DOHH2 (cell line): ENCODE data around the gene TFR2.

Experiments
- CTCF ChIP-seq: fragments of 200-600 bp; sonication (generic); IDR thresholded peaks from one replicate; pipeline ENCODE4 v1.5.1; 2014; ENCODE audit warnings: antibody characterized with exemption, mild to moderate bottlenecking, low read depth, low read length; ENCODE audit not compliant: poor library complexity, severe bottlenecking
- EZH2phosphoT487 ChIP-seq: fragments of 200-600 bp; sonication (generic); IDR thresholded peaks from 2 replicates; pipeline ENCODE4 v1.6.1; 2017; ENCODE audit warnings: borderline replicate concordance, mild to moderate bottlenecking, antibody characterized with exemption, low read length, moderate library complexity, mixed read lengths

- TF ChIP-seq CTCF (no peak), EZH2phosphoT487 (no peak)
These were observed 58.0 kb downstream of the TFR2 start for GRCh38 chr7:100583132-100584053.
